Effector memory CD4-positive, alpha-beta T cell (primary cell): ENCODE results near the gene NOX3.

Source experiments
- DNase-seq, 3 donors: peaks; one replicate each; pipeline ENCODE4 v3.0.0-alpha.2; 2020
- H3K27ac ChIP-seq: 2 replicates; pipeline ENCODE4 v1.7.0; 2013; ENCODE audit warnings: mild to moderate bottlenecking, low read length, moderate library complexity; ENCODE audit not compliant: insufficient read depth, poor library complexity, severe bottlenecking
- H3K27me3 ChIP-seq: replicated peaks from 2 replicates; pipeline ENCODE4 v1.7.0; 2013; ENCODE audit warnings: mild to moderate bottlenecking, low read length; ENCODE audit not compliant: insufficient read depth, control insufficient read depth, poor library complexity, severe bottlenecking
- H3K36me3 ChIP-seq: 2 replicates; pipeline ENCODE4 v1.7.0; 2013; ENCODE audit warnings: mild to moderate bottlenecking, low read length, moderate library complexity; ENCODE audit not compliant: control insufficient read depth, insufficient read depth
- H3K4me1 ChIP-seq: 2 replicates; pipeline ENCODE4 v1.7.0; 2013; ENCODE audit warnings: low read length, mild to moderate bottlenecking; ENCODE audit not compliant: control insufficient read depth, insufficient read depth, poor library complexity, severe bottlenecking
- H3K4me3 ChIP-seq: 2 replicates; pipeline ENCODE4 v1.7.0; 2013; ENCODE audit warnings: low read length, low read depth, mild to moderate bottlenecking; ENCODE audit not compliant: insufficient read depth, poor library complexity, severe bottlenecking
- H3K9me3 ChIP-seq: 2 replicates; pipeline ENCODE4 v1.7.0; 2013; ENCODE audit warnings: mild to moderate bottlenecking, low read length, moderate library complexity; ENCODE audit not compliant: control insufficient read depth

The NOX3 gene

DNA sequence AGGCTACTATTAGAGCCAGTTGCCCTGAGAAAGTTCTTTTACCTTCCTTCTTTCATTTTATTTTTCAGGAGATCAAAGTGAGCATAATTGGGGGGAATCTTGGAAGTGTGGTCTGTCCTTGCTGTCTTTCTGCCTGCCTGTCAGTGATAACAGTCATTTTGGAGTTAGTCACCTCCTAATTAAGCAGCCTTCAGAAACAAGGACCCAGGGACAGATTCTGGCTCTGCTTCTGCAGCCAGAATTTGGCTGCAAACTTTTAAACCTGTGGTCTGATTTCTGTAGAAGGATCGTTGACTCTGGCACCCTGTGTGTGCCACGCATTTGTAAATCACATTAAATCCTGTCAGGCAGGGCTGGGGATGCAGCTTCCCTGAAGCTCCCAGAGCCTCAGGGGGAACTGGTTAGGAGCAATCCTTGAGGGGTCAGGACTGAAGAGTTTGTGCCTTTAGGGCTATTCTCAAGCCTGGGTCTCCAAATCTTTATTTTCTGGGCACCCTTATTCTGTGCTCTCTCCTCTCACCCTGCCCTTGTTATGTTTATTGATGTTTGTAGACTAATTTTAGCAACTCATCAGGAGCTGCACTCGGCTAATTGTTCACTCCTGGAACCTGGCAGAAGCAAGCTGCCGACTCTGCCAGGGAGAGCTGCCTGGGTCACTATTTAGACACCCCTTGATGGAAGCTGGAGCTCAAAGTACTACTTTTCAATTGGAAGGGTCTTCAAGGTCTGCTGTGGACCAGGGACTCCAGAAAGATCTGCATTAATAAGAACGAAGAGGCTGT, 6.8 kb downstream of the NOX3 start:
- Histone ChIP-seq H3K9me3 (no peaks in the 10 kb centered on the region), H3K4me3 (no peak overlapping the region), H3K4me1 (no peaks in the 10 kb centered on the region), H3K36me3 (no peaks in the 10 kb centered on the region), H3K27ac (no peak overlapping the region), H3K27me3 (no peaks in the 10 kb centered on the region)
- no peak for DNase-seq

DNA sequence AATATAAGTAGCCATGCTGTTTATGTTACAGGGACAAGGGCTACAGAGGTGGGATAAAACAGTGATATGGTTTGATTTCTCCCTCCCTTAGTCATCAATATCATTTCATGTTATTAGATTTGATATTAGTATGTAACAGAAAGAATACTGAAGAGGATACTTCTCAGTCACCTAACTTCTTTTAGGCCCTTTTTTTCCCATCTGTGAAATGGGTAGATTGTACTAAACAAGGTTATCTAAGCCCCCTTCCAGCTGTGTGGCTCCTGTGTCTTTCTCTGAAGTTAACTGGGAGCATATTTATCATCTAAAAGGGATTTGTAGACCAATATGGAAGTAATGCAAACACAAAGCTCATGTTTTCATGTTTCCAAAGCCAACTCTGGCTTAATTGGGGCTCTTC, 7.7 kb downstream of the NOX3 start:
- Histone ChIP-seq H3K4me1 (no peaks in the 10 kb centered on the region), H3K27me3 (no peaks in the 10 kb centered on the region), H3K36me3 (no peaks in the 10 kb centered on the region), H3K27ac (no peak overlapping the region), H3K9me3 (no peaks in the 10 kb centered on the region), H3K4me3 (no peak overlapping the region)
- no peak for DNase-seq

DNA sequence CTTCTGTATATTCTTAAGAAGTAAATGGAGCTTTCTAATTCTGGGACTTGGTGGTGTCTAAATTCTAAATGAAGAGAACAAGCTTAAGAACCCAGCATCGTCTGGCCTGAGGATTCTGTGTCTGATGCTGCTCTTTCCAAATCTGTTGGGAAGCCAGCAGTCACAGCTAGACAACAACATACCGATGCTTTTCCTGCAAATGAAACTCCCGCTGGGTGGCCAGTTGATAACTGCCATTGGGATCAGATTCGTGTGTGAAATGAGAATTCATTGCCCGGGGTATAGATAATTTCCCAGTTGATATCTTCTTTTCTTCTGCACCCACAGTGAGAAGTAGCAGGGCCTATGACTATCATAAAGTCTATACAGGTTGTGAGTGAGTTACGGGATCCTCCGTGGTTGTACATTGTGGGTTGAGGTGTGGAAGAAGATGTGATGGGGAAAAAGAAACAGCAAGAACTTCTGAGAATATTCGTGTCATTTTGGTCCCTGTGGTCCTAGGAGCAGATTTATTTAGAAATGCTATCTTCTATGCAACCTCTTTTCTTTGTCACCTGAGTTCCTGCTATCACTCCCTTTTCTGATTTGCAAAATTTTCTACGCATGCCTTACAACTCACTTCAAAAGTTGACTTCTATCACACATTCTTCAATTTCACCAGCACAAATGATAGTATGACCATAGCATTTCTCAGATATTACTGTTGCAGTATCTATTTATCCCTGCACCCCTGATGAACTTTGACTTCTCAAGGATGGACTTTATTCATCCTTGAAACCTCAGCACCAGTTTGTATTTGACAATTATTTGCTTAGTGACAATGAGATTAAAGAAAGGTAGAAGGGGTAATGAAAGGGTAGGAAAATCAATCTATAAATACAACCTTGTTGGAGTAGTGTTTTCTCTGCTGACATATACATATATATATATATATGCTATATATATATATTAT, 10.4 kb downstream of the NOX3 start:
- no peaks in the 10 kb centered on the region for H3K36me3 ChIP-seq
- H3K4me3 ChIP-seq: no peak overlapping the region
- DNase-seq: no peak
- H3K27me3 ChIP-seq: no peaks in the 10 kb centered on the region
- no peaks in the 10 kb centered on the region for H3K9me3 ChIP-seq
- H3K27ac ChIP-seq: no peak overlapping the region
- H3K4me1 ChIP-seq: no peaks in the 10 kb centered on the region

DNA sequence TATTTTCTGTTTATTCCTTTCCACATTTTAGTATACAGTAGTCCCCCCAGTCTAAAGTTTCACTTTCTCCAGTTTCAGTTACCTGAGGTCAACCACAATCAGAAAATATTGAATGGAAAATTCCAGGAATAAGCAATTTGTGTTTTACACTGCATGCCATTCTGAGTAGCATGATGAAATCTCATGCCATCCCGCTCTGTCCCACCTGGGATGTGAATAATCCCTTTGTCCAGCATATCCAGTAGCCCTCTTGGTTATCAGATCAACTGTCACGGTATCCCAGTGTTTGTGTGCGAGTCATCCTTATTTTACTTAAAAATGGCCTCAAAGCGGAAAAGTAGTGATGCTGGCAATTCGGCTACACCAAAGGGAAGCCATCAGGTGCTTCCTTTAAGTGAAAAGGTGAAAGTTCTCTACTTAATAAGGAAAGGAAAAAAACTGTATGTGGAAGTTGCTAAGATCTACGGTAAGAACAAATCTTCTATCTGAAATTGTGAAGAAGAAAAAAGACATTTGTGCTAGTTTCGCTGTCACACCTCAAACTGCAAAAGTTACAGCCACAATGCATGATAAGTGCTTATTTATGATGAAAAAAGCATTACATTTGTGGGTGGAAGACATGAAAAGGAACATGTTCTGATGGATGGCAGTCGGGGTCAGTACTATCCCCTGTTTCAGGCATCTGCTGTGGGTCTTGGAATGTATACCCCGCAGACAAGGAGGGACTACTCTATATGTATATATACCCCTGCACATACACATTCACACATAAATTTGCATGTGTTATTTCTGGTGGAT, 11.3 kb downstream of the NOX3 start:
- DNase-seq: no peak
- Histone ChIP-seq H3K27ac (no peak overlapping the region), H3K4me1 (no peaks in the 10 kb centered on the region), H3K9me3 (no peaks in the 10 kb centered on the region), H3K36me3 (no peaks in the 10 kb centered on the region), H3K27me3 (no peaks in the 10 kb centered on the region), H3K4me3 (no peak overlapping the region)

DNA sequence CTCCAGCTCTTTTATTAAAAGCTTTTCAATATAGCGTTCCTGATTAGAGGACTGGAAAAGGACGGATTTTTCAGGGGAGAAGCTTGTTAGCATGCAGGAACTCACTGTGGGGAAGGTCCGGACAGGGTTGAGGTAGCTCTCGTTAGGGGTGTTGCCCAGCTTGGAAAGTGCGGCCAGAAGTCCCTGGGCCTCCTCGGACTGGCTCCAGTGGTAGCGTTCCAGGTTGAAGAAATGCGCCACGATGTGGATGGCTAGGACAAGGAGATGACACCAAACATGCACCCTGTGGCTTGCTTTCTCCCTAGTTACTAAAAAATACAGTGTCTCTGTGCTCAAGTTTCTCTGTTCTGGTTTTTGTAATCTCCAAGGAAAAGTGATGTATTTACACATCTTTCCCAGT, 12.5 kb downstream of the NOX3 start:
- H3K27me3 ChIP-seq: no peaks in the 10 kb centered on the region
- no peak overlapping the region for H3K4me3 ChIP-seq
- no peaks in the 10 kb centered on the region for H3K4me1 ChIP-seq
- no peak for DNase-seq
- no peaks in the 10 kb centered on the region for H3K36me3 ChIP-seq
- no peak overlapping the region for H3K27ac ChIP-seq
- no peaks in the 10 kb centered on the region for H3K9me3 ChIP-seq

DNA sequence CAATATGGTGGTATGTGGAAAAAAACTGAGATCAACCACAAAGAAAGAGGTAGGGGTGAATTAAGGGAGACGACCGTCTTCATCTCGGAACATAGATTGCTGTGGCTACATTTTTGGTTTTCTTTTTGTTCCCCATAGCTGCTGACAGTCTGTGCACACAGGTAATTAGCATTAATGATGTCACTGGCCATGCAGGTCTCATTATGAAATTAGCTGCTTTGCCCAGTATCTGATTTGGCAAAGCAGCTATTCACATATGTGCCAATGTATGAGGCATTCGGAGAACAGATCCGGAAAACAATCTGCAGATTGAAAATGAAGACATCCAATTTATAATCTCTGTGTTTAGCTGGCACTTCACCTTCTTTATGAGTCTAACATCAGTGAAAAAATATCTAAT, 13.1 kb downstream of the NOX3 start:
- Histone ChIP-seq H3K4me1 (no peaks in the 10 kb centered on the region), H3K27me3 (no peaks in the 10 kb centered on the region)

DNA sequence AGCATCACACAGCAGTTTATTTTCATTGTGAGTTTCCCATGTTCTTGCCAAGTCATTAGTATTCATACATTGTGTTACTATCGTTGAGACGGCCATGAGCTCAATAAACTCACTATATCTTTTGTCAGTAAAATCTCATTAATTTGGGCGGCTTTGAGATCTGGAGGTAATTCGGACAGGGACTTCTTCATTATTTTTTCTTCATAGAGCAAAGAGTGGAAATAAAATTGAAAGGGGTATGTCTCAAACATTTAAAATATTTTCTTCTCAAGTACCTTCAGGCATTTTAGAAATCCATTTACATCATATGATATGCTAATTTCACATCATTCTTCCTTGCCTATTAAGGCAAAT, 14.6 kb downstream of the NOX3 start:
- no peak for DNase-seq
- Histone ChIP-seq H3K4me3 (no peak overlapping the region), H3K27ac (no peak overlapping the region), H3K27me3 (no peaks in the 10 kb centered on the region), H3K9me3 (no peaks in the 10 kb centered on the region), H3K36me3 (no peaks in the 10 kb centered on the region), H3K4me1 (no peaks in the 10 kb centered on the region)

More for the DNA sequence above, 13.1 kb downstream of the NOX3 start:
- DNase-seq: no peak
- Histone ChIP-seq H3K36me3 (no peaks in the 10 kb centered on the region), H3K9me3 (no peaks in the 10 kb centered on the region), H3K4me3 (no peak overlapping the region), H3K27ac (no peak overlapping the region)

DNA sequence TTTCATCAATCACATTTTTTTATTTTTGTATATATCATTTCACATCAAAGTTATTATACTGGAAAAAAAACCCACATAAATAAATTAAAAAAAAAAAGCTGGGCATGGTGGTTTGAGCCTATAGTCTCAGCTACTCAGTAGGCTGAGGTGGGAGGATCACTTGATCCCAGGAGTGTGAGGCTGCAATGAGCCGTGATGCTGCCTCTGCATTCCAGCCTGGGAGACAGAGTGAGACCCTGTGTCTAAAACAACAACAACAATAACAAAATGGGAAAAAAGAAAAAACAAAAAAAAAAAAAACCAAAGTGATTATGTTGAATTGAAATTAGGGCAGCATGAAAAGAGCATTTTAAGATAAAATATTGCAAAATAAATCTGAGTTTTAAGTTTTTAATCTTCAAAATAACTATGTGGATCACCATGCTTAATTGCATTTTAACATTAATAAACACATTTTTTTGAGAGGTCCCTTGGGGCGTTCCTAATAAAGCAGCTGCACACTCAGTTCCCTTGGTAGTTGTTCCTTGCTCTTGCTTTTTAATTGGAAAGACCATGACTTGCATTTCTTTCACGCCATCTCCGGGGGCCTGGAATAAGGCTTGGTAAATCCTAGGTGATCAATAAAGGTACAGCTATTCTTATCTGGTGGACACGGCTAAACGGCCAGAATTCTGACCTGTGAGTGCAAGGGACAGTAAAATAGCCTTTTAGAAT, 15.1 kb downstream of the NOX3 start:
- Histone ChIP-seq H3K9me3 (no peaks in the 10 kb centered on the region), H3K36me3 (no peaks in the 10 kb centered on the region), H3K4me1 (no peaks in the 10 kb centered on the region), H3K27me3 (no peaks in the 10 kb centered on the region), H3K27ac (no peak overlapping the region), H3K4me3 (no peak overlapping the region)
- no peak for DNase-seq

DNA sequence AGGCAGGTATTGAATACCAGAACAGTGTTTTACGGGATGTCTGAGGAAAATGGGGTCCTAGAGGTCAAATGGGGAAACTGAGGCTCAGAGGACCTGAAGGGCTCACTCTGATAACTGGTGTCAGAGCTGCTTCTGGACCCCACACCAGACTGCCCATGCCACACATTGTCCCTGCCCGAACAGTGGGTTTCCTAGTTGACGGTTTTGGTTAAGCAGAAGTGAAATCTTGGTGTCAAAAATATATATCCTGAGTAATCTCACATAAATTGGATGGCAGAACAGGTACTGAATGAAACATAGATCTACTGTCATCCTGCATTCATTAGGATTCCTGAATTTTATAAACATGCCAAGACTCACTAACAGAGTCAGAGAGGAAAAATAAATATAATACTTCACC, 16.3 kb downstream of the NOX3 start:
- Histone ChIP-seq H3K27me3 (no peaks in the 10 kb centered on the region), H3K4me1 (no peaks in the 10 kb centered on the region), H3K36me3 (no peaks in the 10 kb centered on the region), H3K4me3 (no peak overlapping the region), H3K9me3 (no peaks in the 10 kb centered on the region), H3K27ac (no peak overlapping the region)
- no peak for DNase-seq
